Suprapubic skin (tissue), 4 donors: Measurements from ENCODE around the gene HGF. TPM values are rescaled to one million over a fixed set of nuclear protein-coding genes. Genes with fewer than 3 reads are reported as not detected.
"Not testable (repeated sequence)": the region's sequence is repeated elsewhere in the genome, so short reads cannot be mapped to it uniquely, and the experiment has no call there.

Experiments used
- DNase-seq, 2 donors: peaks; one replicate each; pipeline ENCODE4 v3.0.0-alpha.2; 2019; ENCODE audit warnings: low spot score in 2 of 2
- H3K27ac ChIP-seq: fragments of 200-600 bp; sonication (generic); one replicate; pipeline ENCODE4 v1.5.1; 2019
- H3K27me3 ChIP-seq: fragments of 200-600 bp; sonication (generic); one replicate; pipeline ENCODE4 v1.5.1; 2019
- H3K36me3 ChIP-seq: fragments of 200-600 bp; sonication (generic); one replicate; pipeline ENCODE4 v1.5.1; 2019
- H3K4me1 ChIP-seq: fragments of 200-600 bp; sonication (generic); one replicate; pipeline ENCODE4 v1.5.1; 2019
- H3K4me3 ChIP-seq: fragments of 200-600 bp; sonication (generic); one replicate; pipeline ENCODE4 v1.5.1; 2019; ENCODE audit warnings: mild to moderate bottlenecking
- H3K9me3 ChIP-seq: fragments of 200-600 bp; sonication (generic); one replicate; pipeline ENCODE4 v1.5.1; 2019
- EP300 ChIP-seq: sonication (generic); formaldehyde crosslinking; IDR thresholded peaks from one replicate; pipeline ENCODE4 v1.6.1; 2017; ENCODE audit warnings: antibody characterized with exemption
- POLR2A ChIP-seq, 2 donors: fragments of 450-650 bp; IDR thresholded peaks; one replicate each; pipeline ENCODE4 v1.6.1; 2017; ENCODE audit warnings: antibody characterized with exemption in 2 of 2, mild to moderate bottlenecking in 2 of 2, moderate library complexity in 2 of 2
- POLR2AphosphoS5 ChIP-seq, 3 donors: sonication (generic); formaldehyde crosslinking; IDR thresholded peaks; one replicate each; pipeline ENCODE4 v1.6.1; 2017; ENCODE audit warnings: antibody characterized with exemption in 3 of 3
- WGBS: methylation state at CpG from one replicate; pipeline ENCODE4 v1.1.5; 2018; 5-methylcytosine and 5-hydroxymethylcytosine counted together
- total RNA-seq, 4 donors: library from RNA; depleted of rRNA; stranded (reverse); fragments of >200 nt; gene quantifications; one replicate each; pipeline ENCODE4 v1.1.0, GENCODE V29; 2016
- TF ChIP-seq, protein P1 (sequence below), 2 donors: fragments of 200-600 bp in 1 of 2; fragments of 450-650 bp in 1 of 2; sonication (generic) in 1 of 2; IDR thresholded peaks; one replicate each; pipeline ENCODE4 v1.5.1; 2016 to 2019; ENCODE audit warnings: antibody characterized with exemption in 2 of 2, mild to moderate bottlenecking in 1 of 2, moderate library complexity in 1 of 2

Gene HGF
- total RNA-seq = 1 to 10 TPM in 1 of 4 donors, under 1 TPM in 3; 0.47 to 1.9 (median 0.89) TPM

DNA sequence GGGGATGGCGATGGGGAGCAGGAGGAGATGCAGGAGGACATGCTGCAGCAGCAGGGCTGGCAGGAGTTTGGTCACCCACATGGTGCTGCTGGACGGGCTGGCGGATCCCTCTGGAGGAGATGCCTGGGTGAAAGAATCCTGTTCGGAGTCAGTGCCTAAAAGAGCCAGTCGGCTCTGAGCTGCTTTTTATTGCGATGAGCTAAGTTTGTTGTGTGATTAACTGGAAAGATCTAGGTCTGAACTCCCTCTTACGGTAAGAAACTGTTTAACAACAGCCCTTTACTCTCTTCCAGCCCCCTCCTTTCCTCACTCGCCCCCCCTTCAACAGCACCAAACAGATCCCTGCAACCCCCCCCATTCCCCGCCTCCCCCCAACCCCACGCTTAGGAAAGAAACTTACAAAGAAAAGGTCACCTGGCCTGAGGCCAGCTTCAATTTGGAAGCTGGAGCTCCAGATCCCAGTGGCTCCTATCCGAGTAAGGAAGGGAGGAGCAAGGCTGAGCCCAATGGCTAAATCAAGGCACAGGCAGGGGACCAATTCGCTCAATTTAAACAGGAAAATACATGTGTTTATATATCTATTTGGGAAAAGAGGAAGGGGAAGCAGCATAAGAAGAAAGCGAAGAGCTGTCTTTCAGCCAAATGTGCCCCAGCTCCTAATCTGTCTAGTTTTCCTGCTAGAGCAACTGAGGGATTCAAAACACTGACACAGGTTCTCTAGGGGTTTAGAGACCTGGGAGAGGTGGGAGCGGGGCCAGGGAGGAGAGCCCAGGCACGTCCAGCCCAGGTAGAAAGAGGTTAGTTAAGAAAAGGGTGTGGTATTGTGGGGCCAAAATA, at the start of gene HGF:
HGF (minus strand) TSS at position 157 of the 837 bp plus-strand sequence; CDS start at position 81, 76 bp downstream.
- H3K9me3 ChIP-seq = no peaks in the 10 kb centered on the region
- no peaks in the 10 kb centered on the region for H3K27me3 ChIP-seq
- peak in 1 of 2 donors; percentile 67 for DNase-seq
- H3K4me3 ChIP-seq = peak within 1 kb of the TSS; percentile 43
- 6% methylated on average over 15 of the region's 15 CpGs for WGBS
- peak within 1 kb of the TSS; percentile 10 for H3K27ac ChIP-seq
- peaks cover 21% of the 10 kb centered on the region for H3K4me1 ChIP-seq
- TF ChIP-seq, protein P1, sequence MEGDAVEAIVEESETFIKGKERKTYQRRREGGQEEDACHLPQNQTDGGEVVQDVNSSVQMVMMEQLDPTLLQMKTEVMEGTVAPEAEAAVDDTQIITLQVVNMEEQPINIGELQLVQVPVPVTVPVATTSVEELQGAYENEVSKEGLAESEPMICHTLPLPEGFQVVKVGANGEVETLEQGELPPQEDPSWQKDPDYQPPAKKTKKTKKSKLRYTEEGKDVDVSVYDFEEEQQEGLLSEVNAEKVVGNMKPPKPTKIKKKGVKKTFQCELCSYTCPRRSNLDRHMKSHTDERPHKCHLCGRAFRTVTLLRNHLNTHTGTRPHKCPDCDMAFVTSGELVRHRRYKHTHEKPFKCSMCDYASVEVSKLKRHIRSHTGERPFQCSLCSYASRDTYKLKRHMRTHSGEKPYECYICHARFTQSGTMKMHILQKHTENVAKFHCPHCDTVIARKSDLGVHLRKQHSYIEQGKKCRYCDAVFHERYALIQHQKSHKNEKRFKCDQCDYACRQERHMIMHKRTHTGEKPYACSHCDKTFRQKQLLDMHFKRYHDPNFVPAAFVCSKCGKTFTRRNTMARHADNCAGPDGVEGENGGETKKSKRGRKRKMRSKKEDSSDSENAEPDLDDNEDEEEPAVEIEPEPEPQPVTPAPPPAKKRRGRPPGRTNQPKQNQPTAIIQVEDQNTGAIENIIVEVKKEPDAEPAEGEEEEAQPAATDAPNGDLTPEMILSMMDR (IDR thresholded peaks at IDR 0.05) = peak in 1 of 2 donors; percentile 5
- TF ChIP-seq POLR2A (IDR thresholded peaks at IDR 0.05) (no peak), EP300 (no peak), POLR2AphosphoS5 (IDR thresholded peaks at IDR 0.05) (no peak)
- H3K36me3 ChIP-seq = no peaks in the 10 kb centered on the region

DNA sequence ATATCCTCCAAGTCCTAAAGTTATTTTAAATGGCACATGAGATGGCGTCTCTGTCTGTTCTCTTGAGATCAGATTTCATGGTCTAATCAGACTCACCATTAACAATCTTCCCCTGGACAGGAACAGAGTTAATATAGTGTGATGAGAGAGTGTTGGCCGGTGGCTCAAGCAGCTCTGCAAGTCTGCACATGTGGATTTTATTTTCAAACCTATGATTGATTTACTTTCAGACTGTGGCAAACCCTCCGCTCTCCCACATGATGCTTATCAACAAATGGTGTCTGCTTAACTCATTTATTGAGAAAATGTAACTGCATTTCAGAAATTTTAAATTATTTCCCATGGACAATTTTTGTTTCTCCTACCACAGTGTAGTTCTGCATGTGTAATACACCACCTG, 46.5 kb upstream of the HGF start:
- DNase-seq = no peak
- Histone ChIP-seq H3K27me3 (no peaks in the 10 kb centered on the region), H3K4me1 (no peaks in the 10 kb centered on the region), H3K27ac (no peak overlapping the region), H3K9me3 (no peaks in the 10 kb centered on the region), H3K36me3 (no peaks in the 10 kb centered on the region), H3K4me3 (no peak overlapping the region)
- TF ChIP-seq POLR2AphosphoS5 (IDR thresholded peaks at IDR 0.05) (no peak), POLR2A (IDR thresholded peaks at IDR 0.05) (no peak), EP300 (no peak)
- TF ChIP-seq, protein P1 (IDR thresholded peaks at IDR 0.05) = no peak
- 41% methylated on average over 3 of the region's 3 CpGs for WGBS

DNA sequence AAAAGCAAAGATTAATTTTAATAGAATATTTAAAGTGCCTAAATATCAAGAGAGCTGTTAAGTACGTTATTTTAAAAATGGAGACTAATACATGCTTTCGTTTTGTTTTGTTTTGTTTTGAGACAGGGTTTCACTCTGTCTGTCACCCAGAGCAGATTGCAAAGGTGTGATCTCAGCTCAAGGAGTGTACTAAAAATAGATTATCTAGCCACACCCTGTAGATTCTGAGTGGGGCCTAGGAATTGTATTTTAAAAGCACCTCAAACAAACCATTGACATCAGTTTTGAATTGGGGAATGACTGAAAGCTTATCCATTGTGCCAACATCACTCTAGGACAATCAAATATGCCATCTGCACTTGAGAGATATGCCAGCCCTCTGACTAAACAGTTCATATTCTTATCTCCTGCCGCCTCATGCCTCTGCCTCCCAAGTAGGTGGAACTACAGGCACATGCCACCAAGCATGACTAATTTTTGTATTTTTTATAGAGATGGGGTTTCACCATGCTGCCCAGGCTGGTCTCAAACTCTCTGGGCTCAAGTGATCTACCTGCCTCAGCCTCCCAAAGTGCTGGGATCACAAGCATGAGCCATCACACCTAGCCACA, 43.1 kb upstream of the HGF start:
- not testable (repeated sequence) for H3K27ac ChIP-seq, H3K36me3 ChIP-seq, DNase-seq, H3K4me3 ChIP-seq, H3K27me3 ChIP-seq, H3K9me3 ChIP-seq, H3K4me1 ChIP-seq
- 67% methylated on average over 1 of the region's 3 CpGs for whole genome bisulfite sequencing

DNA sequence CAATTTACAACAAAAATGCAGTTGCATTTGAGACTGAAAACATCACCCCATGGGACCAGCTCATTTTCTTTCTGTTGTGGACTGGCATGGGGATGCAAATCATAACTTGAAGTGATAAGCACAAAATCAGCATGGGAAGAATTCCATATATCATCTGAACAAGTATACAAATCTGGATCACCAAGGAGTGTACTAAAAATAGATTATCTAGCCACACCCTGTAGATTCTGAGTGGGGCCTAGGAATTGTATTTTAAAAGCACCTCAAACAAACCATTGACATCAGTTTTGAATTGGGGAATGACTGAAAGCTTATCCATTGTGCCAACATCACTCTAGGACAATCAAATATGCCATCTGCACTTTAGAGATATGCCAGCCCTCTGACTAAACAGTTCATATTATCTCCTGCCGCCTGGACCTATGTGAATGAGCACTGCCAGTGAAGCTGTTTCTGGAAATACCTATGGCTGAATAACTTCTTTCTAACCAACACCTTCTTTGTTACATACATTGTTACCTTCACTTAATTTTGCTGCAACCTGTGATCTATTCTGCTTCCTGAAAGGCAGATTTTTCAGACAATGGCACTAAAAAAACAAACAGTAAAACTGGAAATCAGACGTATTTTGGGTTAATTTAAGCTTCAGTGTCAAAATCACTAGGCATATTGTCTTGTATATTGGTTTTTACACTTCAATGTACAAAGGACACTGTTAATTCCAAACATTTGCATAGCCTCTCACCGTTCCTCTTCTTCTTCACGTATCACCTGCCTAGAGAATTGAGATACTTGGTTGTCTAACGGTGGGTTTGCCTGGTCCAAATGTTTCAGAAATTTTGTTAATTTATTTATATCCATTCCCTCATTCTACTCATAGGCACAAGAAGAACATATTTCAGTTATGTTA, 42.4 kb upstream of the HGF start:
- Histone ChIP-seq H3K4me3 (no peak overlapping the region), H3K9me3 (no peaks in the 10 kb centered on the region), H3K27ac (no peak overlapping the region), H3K4me1 (no peaks in the 10 kb centered on the region), H3K36me3 (no peaks in the 10 kb centered on the region), H3K27me3 (no peaks in the 10 kb centered on the region)
- DNase-seq = no peak
- WGBS = no CpG with 5 or more reads among the region's 5 CpGs
- no peak for TF ChIP-seq EP300
- TF ChIP-seq, protein P1 (IDR thresholded peaks at IDR 0.05) = no peak
- no peak for TF ChIP-seq POLR2A (IDR thresholded peaks at IDR 0.05)
- no peak for TF ChIP-seq POLR2AphosphoS5 (IDR thresholded peaks at IDR 0.05)

DNA sequence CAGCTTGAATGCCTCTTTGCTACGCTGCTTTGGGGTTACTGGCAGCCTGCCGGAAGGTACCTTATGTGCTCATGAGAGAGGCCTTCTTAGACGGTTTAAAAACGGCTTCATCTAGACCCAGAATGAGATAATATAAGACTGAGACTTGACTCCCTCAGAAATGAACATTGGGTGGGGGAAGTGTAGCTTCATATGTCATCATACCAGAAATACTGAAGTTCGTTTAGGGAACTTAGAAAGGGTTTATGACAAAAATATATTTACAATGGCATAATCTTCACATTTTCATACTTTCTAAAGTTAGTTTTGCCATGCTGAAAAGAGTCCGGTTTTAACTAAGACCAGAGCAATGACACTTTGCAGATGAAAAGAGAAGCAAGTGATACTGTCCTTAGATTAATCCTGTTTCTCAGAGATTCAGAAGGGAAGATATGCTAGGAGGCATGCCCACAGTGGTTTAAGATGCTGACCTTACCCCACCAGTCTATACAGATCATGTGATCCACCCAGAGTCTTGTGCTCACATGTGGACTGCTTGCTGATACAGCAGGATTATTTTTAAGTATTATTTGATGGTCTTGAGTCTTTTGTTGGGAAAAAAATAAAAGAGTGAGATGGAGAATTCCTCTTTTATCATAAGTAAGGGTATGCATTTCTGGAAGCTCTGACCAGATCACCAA, 40.8 kb upstream of the HGF start:
- Histone ChIP-seq H3K27me3 (no peaks in the 10 kb centered on the region), H3K27ac (no peak overlapping the region), H3K4me3 (no peak overlapping the region), H3K9me3 (no peaks in the 10 kb centered on the region), H3K4me1 (no peaks in the 10 kb centered on the region), H3K36me3 (no peaks in the 10 kb centered on the region)
- DNase-seq = no peak
- no peak for TF ChIP-seq POLR2AphosphoS5 (IDR thresholded peaks at IDR 0.05)
- TF ChIP-seq POLR2A (IDR thresholded peaks at IDR 0.05) = no peak
- TF ChIP-seq EP300 = no peak
- TF ChIP-seq, protein P1 (IDR thresholded peaks at IDR 0.05) = no peak
- WGBS = 68% methylated on average over 6 of the region's 6 CpGs

DNA sequence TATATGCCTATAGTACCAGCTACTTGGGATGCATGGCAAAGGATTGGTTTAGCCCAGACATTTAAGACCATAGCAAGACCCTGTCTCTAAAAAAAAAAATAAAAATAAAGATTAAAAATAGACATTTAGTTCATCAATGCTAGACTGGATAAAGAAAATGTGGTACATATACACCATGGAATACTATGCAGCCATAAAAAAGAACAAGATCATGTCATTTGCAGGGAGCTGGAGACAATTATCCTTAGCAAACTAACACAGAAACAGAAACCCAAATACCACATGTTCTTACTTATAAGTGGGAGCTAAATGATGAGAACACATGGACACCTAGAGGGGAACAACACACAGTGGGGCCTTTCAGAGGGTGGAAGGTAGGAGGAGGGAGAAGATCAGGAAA, 38.5 kb upstream of the HGF start:
- not testable (repeated sequence) for H3K4me3 ChIP-seq, H3K36me3 ChIP-seq, H3K4me1 ChIP-seq, H3K9me3 ChIP-seq, H3K27me3 ChIP-seq, DNase-seq, H3K27ac ChIP-seq
